ENCODE results near the gene NUDT12.

NUDT12 gene

DNA sequence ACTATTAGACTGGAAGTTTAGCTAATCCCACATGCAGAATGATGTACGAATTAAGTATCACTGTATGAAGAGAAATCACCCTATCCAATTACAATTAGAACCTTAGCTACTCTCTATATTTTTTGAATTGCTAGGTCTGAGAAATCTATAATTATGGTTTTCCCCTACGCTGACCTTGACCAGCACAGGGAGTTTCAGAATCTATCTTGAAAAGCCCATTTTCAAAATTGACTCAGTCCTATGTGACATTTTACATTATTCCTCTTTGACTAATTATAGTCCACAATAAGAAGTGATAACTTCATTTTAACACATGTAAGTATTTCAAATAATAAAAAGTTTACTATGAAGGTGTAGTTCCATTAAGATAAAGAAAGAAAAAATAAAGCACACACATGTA lies 21.5 kb downstream of the NUDT12 start:
- DNase-seq (ENCODE audit: low read depth), result no peak

DNA sequence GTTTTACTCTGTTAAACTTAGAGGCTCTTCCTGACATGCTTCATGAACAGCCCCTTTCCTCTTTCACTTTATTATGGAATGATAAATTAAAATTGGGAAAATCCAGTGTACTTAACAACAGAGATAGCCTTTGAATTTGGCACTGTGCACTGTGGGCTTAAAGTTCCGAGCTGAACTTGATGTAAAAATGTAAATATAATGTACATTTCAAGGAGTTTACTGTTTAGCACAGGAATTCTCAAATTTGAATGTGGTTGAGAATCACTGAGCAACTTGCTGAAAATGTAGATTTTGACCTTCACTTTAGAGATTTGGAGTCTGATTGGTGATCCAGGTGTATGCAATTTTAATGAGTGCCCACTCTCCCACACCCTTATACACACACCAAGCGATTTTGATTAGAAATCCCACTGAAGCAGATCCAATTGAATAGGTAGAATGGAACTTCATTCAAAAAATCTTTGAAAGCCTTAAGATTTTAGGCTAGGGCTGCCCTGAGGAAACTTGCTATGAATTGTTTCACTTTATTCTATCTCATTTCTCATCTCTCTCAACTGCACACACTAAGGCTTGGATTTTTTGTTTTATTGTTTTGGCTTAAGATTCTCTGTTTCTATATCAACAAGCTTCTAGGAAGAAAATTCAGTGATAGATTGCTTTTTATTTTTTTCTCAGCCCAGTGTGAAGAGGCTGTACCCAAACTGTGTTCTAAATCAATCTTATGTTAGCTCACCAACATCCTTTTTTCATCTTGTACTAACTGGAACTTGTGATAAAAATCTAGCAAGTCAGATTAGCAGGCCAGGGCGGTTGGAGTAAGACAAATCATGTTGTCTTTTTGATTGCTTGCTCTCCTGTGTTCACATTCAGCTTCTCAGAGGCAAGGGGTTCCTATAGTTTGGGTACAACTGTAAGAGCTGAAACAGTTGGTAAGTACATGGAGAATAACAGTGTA lies 22.9 kb downstream of the NUDT12 start:
- no peak for DNase-seq (ENCODE audit: low read depth)

DNA sequence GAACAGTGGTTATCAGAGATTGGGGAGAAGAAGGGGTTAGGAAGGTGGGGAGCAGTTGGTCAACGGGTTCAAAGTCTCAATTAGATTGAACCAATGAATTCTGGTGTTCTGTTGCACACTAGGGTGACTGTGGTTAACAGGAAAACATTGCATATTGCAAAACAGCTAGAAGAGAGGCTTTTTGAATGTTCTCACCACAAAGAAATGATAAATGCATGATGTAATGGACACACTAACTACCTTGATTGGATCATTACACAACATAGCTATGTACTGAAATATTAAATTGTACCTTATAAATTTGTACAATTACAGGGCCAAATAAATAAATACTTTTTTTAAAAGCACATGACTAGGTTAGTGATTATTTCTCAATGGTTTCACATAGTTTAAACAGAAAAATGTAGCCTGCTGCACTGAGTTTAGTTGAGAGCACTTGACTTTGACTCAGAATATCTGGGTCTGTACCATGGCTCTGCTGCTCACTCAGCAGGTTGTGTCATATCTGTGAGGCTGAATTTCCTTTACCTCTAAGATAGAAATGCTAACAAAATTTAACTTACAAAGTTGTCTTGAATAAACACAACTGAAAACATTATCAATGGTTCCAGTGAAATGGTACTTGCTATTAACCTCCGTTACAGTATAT lies 30.4 kb downstream of the NUDT12 start:
- peak; percentile 4 for DNase-seq (ENCODE audit: low read depth)

DNA sequence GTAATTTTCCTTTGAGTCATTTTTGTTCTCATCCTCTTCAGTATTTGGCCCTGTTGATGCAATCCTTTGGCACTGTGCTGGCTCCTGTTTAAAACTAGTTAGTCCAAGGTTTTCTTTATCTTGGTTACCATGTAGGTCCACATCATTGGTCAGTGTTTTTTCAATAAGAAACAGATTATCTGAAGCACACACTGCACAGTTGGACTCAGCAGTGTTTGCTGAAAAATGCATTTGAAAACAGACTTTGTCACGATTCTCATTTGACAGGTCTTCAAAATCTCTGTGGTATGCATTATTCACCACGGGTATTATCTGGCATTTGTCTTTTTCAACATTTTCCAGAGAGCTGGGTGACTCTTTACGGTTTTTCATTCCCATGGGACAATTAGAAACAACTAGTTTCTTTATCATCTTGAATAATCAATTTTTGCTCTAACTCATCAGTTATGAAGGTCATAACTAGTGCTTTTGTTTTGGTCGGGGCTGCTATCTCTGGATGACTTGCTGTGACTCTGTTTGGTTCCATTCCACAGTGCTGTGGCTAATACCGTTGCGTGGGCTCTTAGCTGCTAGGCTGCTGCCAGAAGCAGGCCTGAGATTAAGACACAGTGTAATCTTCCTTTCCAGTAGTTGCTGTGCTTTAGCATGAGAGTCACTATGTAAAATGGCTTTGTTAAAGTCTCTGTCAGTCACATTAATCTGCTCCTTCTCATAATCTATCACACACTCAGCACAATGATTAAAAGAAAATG lies 36.2 kb downstream of the NUDT12 start:
- peak; percentile 65 for DNase-seq (ENCODE audit: low read depth)

DNA sequence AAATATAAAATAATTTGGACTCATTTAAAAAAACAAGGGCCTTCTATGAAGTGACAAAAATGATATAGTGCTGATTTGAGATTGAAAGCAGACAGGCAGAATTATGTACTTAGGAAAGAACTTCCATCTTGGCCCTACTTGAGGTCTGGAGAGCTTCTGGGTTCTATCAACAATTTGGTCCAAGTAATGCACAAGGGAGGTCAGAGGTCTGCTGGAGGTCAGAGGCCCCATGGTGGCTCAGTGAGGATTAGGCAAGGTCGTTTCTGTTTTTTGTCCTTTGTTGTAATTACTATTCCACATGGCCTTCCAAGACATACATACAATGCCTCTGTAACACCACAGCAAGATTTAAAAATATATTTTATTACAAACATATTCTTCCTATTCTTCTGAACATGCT lies 37.2 kb downstream of the NUDT12 start:
- no peak for DNase-seq (ENCODE audit: low read depth)

DNA sequence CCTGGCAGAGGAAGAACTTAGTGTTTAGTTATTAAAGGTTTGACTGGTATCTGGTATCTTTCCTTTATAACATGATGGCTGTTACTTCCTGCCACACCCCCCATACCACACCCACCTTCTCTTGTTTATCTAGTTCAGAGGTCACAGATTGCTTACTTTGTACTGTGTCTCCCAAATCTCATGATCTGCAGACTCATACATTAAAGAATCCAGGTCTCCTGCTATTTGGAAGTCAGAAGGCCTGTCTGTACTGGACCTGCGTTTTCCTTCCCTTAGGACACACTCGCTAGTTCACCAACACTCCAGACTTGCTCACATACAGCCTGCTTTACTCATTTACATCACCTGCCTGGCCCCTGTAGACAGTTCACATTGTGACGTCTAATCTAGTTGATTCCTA lies 39.3 kb downstream of the NUDT12 start:
- no peak for DNase-seq (ENCODE audit: low read depth)

DNA sequence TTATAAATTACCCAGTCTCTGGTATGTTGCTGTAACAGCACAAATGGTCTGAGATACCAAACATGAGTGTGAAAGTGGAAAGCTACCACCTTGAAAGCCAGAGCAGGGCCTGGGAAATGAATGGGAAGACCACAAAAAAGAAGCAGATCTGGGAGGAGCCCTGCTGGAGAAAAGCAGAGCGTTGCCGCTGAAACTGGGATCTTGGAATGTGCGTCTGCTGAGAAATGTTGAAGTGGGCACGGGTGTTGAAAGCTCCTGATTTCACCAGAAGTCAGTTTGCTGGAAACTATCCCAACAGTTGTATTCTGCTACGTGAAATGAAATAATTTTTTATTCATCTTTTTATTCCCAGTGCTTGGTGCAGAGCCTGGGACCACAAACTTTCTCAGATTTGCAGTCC lies 40.0 kb downstream of the NUDT12 start:
- no peak for DNase-seq (ENCODE audit: low read depth)

DNA sequence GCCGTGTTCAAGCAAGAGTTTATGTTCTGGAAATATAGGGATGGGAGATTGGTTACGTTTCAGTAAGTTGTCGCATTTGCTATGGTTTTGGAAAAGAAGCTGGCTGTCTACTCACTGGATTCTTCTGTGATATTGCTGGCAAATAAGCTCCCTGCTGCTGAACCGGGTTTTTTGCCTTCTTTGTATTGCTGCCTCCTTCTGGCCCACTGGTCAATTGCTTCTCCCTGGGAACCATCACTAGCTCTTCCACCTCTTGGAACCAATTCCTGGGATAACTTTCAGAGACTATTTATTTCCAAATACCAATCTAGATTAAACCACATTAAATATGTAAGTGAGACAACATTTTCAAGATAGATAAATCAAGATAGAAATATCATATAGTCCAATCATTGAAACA lies 43.0 kb downstream of the NUDT12 start:
- peak; percentile 26 for DNase-seq (ENCODE audit: low read depth)

DNA sequence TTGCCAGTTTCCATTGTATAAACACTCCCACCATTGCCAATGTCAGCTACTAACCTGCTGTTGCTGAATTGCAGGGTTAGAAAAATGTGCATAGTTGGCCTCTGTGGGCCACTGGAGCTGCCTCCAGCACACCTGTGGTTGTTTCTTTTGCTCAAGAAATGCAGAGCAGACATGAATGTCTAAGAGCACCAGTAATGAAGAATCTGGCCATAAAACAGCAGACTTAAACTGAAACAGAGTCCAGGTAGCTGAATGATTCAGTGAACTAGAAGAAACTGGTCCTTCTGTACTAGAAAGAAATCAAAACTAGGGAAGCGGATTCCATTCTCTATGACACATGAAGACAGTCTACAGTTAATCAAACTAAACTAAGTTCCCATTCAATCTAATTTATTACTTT lies 48.2 kb downstream of the NUDT12 start:
- no peak for DNase-seq (ENCODE audit: low read depth)

DNA sequence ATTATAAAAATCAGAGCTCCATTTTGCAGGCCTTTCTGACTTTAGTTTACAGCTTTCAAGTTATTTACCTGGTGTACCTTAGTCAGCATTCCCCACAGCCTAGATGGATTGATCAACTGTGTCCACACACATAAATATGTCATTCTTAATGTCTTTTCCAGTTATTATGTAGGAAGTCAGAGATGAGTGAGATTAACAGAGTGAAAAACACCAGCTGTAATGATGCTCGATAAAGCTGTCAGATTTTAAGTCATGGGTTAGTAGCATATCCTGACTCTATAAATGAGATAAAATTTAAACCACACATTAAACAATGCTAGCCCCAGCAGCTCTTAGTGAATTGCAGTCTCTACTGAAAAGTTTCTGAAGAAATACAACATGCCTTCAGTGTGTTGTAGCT lies 48.9 kb downstream of the NUDT12 start:
- DNase-seq (ENCODE audit: low read depth), result no peak

DNA sequence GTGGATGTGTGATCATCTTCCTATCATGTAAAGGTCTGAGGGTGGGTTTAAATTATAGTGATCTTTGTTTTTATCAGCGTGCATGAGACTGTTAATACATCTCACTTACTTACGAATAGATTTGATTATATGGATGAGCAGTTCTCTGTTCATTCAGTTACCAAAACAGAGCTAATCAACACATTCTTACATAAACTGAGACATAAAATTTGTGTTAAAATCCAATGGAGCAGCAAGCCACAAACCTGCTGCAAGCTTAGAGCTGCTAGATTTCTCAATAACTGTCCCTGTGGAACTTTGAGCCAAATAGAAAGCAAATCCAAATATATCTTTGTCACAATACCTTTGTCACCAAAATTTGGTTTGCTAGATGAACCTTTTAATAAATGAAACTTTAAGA lies 50.1 kb downstream of the NUDT12 start:
- DNase-seq (ENCODE audit: low read depth), result no peak

DNA sequence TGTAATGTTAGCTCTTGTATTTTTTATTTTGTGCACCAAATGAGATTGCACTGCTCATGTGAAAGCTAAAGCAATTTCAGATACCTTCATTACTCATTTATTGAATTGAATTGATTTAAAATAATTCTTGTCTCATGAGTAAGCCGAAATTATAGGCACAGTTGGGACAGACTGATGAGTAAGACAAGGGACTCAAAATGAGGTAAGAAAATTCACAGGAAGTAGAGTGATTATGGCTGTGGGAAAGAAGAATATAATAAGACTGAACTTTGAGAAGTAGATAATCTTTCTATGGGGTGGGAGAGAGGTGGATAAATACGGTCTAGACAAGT lies 51.1 kb downstream of the NUDT12 start:
- peak; percentile 61 for DNase-seq (ENCODE audit: low read depth)

DNA sequence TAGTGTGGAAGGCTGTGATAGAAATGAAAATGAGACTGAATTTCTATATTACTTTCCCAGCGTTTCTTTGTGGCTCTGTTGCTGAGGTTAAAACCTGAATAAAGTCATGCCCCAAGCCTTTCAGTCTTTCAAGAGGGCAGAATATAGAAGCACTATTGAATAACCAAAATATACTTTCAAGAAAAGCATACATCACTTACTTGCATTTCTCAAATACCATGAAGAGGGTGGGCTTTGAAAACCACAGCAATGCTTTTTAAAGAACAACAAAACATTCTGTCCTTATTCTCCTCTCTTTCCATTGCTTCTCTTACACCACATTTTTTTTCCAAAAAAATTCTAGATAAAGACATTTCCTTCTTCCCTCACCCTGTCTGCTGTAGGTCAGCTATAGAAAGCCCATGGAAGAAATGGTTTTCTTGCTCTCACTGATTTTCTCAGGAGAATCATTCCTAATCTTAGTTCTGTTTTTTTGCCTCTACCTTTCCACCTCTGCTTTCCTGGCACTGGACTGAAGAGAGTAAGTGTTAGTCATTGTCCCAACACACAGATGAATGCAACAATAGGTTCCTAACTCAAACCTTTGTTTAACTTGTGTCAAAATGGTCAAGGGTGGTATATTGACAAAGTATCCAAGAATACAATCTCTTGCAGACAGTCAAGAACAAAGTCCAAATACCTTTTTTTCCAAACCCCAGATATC lies 51.6 kb downstream of the NUDT12 start:
- DNase-seq (ENCODE audit: low read depth), result peak; percentile 49

DNA sequence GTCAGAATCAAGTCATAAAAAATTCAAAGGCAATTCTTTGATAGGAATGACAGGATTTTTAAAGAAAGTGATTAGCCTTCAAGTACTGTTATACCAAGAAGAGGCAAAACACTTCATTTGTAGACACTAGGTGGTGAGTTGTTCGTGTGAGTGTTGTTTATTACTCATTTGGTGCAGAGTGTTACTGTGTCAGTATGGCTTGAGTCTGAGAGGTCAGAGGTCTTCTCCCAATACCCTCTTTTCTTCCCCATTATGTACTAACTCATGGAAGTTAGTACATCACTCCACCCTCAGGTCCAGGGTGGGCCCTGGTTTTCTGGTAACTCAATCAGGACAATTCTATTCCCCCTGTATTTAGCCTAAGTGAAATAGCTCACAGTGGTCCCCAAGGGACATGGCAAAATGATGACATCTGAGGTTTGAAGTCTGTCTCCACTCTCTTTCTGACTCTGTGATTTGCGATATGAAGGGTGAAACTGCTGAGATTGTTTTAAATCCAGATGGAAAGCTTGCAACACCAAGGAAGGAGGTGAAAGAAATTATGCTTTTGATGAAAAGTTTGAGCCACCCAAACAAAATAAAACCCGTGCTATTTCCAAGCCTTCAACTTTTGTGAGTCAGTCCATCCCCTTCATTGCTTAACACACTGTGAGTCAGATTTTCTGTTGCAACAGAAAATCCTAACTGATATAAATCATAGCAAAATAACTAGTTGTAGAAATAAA lies 56.8 kb downstream of the NUDT12 start:
- DNase-seq (ENCODE audit: low read depth), result peak; percentile 84

DNA sequence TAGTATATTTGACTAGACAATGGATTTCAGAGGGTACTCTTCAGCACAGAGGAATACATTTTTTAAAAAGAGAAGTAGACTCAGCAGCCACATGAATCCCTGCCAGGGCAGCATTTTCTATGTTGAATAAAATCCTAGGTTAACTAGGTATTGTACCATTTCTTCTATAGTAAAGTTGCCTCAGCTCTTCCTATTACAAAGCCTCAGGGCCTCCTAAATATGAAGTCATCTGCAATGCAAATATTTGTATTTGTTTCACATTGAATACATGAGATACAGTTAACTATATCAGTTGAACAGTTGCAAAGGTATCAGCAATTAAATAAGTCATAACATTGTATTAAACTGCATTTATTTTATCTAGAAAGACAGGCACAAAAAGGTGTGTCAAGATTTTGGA lies 59.5 kb downstream of the NUDT12 start:
- DNase-seq (ENCODE audit: low read depth), result no peak

DNA sequence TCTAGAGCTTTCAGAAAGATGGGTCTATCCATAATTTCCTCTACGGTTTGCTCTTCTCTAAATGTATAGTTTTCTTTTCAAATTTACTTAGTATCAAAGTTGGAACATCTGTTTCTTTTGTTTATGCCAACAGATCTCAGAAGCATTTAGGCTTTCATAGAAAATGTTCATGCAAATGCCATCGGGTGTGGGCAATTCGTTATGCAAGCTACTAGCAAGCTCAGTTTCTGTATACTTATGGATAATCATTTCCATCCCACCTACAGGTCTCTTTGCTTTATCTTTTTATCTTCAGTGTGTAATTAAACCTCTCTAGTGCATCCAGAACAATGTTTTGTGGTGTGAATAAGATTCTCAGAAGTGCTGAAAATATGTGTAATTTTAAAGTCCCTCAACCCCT lies 59.9 kb downstream of the NUDT12 start:
- no peak for DNase-seq (ENCODE audit: low read depth)

All from EH (cell line).